Measurements from ENCODE around the gene C2CD3. TPM values are rescaled to one million over a fixed set of nuclear protein-coding genes. Genes with fewer than 3 reads are reported as not detected.

The C2CD3 gene
- total RNA-seq, 2 donors from 2014 or later, result 12.2 to 31.6 TPM

- no peaks in the 10 kb centered on the region for H3K9me3 ChIP-seq
- H3K27me3 ChIP-seq, result no peaks in the 10 kb centered on the region
- intact Hi-C loops (cut with DNase I), result no loop called here
- 63 to 67% methylated on average over 8 of the region's 8 CpGs for WGBS, 2 donors
- ATAC-seq (no peak), DNase-seq (no peak)
- H3K36me3 ChIP-seq (replicated peaks in 1 of 2; ENCODE audit: insufficient read depth in 1 of 2, low read depth in 2 of 2), result no peaks in the 10 kb centered on the region
- H3K4me1 ChIP-seq, result no peaks in the 10 kb centered on the region
- no peak overlapping the region for H3K4me3 ChIP-seq
- no peak for TF ChIP-seq POLR2A (IDR thresholded peaks at IDR 0.05)
- no peak for TF ChIP-seq CTCF (IDR thresholded peaks at IDR 0.05)
- H3K27ac ChIP-seq, result no peak overlapping the region
Measured at GRCh38 chr11:73999581-74000306, 171.1 kb downstream of the C2CD3 start.

GRCh38 chr11:73998846-73999575 lies 171.8 kb downstream of the C2CD3 start:
- no peaks in the 10 kb centered on the region for H3K36me3 ChIP-seq (replicated peaks in 1 of 2; ENCODE audit: insufficient read depth in 1 of 2, low read depth in 2 of 2)
- no peaks in the 10 kb centered on the region for H3K27me3 ChIP-seq
- ATAC-seq (no peak), DNase-seq (no peak)
- no peak overlapping the region for H3K4me3 ChIP-seq
- no peaks in the 10 kb centered on the region for H3K4me1 ChIP-seq
- no peak overlapping the region for H3K27ac ChIP-seq
- intact Hi-C loops (cut with DNase I), result no loop called here
- 86 to 89% methylated on average over 13 of the region's 13 CpGs for WGBS, 2 donors
- TF ChIP-seq CTCF (IDR thresholded peaks at IDR 0.05) (no peak), POLR2A (IDR thresholded peaks at IDR 0.05) (no peak)
- H3K9me3 ChIP-seq, result no peaks in the 10 kb centered on the region

GRCh38 chr11:73997120-73997770 lies 173.6 kb downstream of the C2CD3 start:
- DNase-seq, result no peak
- WGBS, 2 donors, result 88 to 93% methylated on average over 6 of the region's 6 CpGs

GRCh38 chr11:73996161-73996747 lies 174.5 kb downstream of the C2CD3 start:
- Histone ChIP-seq H3K4me1 (no peaks in the 10 kb centered on the region), H3K27me3 (no peaks in the 10 kb centered on the region), H3K27ac (no peak overlapping the region), H3K36me3 (replicated peaks in 1 of 2; ENCODE audit: insufficient read depth in 1 of 2, low read depth in 2 of 2) (no peaks in the 10 kb centered on the region), H3K4me3 (no peak overlapping the region), H3K9me3 (no peaks in the 10 kb centered on the region)
- TF ChIP-seq CTCF (IDR thresholded peaks at IDR 0.05), result no peak
- no peak for TF ChIP-seq POLR2A (IDR thresholded peaks at IDR 0.05)
- DNase-seq (no peak), ATAC-seq (no peak)
- intact Hi-C loops (cut with DNase I), result no loop called here
- 87 to 95% methylated on average over 2 to 4 of the region's 4 CpGs for WGBS, 2 donors

More at GRCh38 chr11:73997120-73997770, 173.6 kb downstream of the C2CD3 start:
- H3K27ac ChIP-seq, result no peak overlapping the region
- ATAC-seq, result no peak
- no peaks in the 10 kb centered on the region for H3K36me3 ChIP-seq (replicated peaks in 1 of 2; ENCODE audit: insufficient read depth in 1 of 2, low read depth in 2 of 2)
- TF ChIP-seq CTCF (IDR thresholded peaks at IDR 0.05) (no peak), POLR2A (IDR thresholded peaks at IDR 0.05) (no peak)
- no peak overlapping the region for H3K4me3 ChIP-seq
- no peaks in the 10 kb centered on the region for H3K27me3 ChIP-seq
- no peaks in the 10 kb centered on the region for H3K4me1 ChIP-seq
- H3K9me3 ChIP-seq, result no peaks in the 10 kb centered on the region
- intact Hi-C loops (cut with DNase I), result no loop called here

Measured in body of pancreas (tissue), 4 donors.